ENCODE measurements around the gene WDR64.
A peak's percentile ranks its signal among the peaks of the same experiment; 100 is the strongest.

WDR64 gene

DNA sequence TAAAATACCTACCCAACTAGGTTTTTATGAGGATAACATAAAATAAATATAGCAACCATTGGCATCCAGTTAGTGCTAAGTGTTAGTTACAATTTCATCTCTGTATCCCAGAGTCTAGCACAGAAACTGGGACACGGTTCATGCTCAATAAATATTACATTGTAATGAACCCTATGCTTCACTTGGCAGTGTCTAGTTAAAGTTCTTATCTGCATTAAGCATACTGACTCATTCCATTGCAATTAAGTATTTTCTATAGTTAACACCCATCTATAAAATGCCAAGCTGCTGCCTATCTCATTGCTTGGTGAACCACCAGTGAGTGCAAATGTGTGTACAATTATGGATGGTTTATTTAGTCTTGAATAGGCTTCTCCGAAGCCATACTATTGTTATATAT is 27.1 kb upstream of the WDR64 start:
- H3K4me2 ChIP-seq (ENCODE audit: insufficient read depth, low read length) = no peak overlapping the region
- ATAC-seq (ENCODE audit: insufficient read depth, low read depth) = no peak

DNA sequence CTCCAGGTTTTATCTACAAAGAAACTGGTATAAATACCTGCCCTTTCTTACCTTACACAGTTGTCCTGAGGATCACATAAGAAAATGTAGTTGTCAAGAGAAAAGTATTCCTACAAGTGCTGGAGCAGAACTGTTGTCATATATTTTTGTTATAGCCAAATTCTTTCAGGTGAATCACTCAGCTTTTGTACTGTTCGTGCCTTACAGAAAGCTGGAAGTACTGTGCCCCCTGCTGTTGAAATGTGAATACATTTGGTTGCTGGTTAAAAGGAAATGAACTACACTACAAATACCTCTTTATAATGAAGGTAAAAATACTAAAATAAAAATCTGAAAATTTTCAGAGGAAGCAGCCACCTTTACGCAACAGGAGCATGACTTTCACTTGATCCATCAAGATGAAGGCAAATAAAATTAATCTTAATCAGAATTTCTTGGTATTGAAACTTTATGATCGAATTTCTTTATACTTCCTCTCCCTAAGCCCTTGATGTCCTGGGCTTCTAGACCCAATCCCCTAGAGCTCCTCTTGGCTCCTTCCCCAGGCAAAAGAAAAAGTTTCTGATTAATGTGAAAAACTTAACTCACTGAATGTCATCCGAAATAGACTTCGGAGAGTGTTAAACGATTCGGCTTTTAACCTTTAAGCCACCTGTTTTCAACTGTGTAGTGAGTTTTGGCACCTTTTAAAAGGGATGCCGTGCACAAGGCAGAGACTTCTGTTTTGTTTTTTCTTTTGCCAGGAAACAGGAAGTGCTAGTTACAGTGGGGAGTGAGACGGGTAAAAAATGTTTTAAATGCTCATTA is 24.4 kb upstream of the WDR64 start:
- DNase-seq = peak; percentile 13
- Histone ChIP-seq H3K4me2 (ENCODE audit: insufficient read depth, low read length) (no peak overlapping the region), H3K4me3 (ENCODE audit: low read depth in 1 of 2, low read length in 2 of 2) (no peak overlapping the region), H3K9me3 (ENCODE audit: insufficient read depth, low read length, severe bottlenecking) (no peaks in the 10 kb centered on the region), H3K9ac (ENCODE audit: low read depth, low read length) (no peak overlapping the region), H3K36me3 (ENCODE audit: insufficient read depth, low read length) (0 out of 2 replicates have a peak, but pooled peaks cover 12% of the 10 kb centered on the region), H2AFZ (ENCODE audit: low read depth, low read length) (no peak overlapping the region), H3K27me3 (ENCODE audit: insufficient read depth, low read length, poor library complexity) (no peaks in the 10 kb centered on the region), H3K4me1 (ENCODE audit: insufficient read depth, low read length) (0 out of 2 replicates have a peak, but pooled peaks cover 6% of the 10 kb centered on the region), H3K79me2 (ENCODE audit: insufficient read depth, low read length) (no peaks in the 10 kb centered on the region), H3K27ac (ENCODE audit: low read length) (no peak overlapping the region), H4K20me1 (ENCODE audit: insufficient read depth, low read length) (peaks cover 3% of the 10 kb centered on the region; the same call in 1 of the 2 replicates)
- peak; percentile 71 for ATAC-seq (ENCODE audit: insufficient read depth, low read depth)
- TF ChIP-seq, protein P1, sequence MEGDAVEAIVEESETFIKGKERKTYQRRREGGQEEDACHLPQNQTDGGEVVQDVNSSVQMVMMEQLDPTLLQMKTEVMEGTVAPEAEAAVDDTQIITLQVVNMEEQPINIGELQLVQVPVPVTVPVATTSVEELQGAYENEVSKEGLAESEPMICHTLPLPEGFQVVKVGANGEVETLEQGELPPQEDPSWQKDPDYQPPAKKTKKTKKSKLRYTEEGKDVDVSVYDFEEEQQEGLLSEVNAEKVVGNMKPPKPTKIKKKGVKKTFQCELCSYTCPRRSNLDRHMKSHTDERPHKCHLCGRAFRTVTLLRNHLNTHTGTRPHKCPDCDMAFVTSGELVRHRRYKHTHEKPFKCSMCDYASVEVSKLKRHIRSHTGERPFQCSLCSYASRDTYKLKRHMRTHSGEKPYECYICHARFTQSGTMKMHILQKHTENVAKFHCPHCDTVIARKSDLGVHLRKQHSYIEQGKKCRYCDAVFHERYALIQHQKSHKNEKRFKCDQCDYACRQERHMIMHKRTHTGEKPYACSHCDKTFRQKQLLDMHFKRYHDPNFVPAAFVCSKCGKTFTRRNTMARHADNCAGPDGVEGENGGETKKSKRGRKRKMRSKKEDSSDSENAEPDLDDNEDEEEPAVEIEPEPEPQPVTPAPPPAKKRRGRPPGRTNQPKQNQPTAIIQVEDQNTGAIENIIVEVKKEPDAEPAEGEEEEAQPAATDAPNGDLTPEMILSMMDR (IDR thresholded peaks at IDR 0.05; ENCODE audit: borderline replicate concordance, extremely low read depth, low read length, poor library complexity, severe bottlenecking) = peak; percentile 56
- TF ChIP-seq EZH2 (IDR thresholded peaks at IDR 0.05; ENCODE audit: borderline replicate concordance, low read depth, low read length, severe bottlenecking) = no peak

More for the DNA sequence above, 27.1 kb upstream of the WDR64 start:
- Histone ChIP-seq H3K27ac (ENCODE audit: low read length) (no peak overlapping the region), H2AFZ (ENCODE audit: low read depth, low read length) (no peak overlapping the region), H3K4me3 (ENCODE audit: low read depth in 1 of 2, low read length in 2 of 2) (no peak overlapping the region), H4K20me1 (ENCODE audit: insufficient read depth, low read length) (no peaks in the 10 kb centered on the region; the same call in 1 of the 2 replicates), H3K27me3 (ENCODE audit: insufficient read depth, low read length, poor library complexity) (no peaks in the 10 kb centered on the region), H3K79me2 (ENCODE audit: insufficient read depth, low read length) (no peaks in the 10 kb centered on the region), H3K4me1 (ENCODE audit: insufficient read depth, low read length) (0 out of 2 replicates have a peak, but pooled peaks cover 6% of the 10 kb centered on the region), H3K9ac (ENCODE audit: low read depth, low read length) (no peak overlapping the region), H3K9me3 (ENCODE audit: insufficient read depth, low read length, severe bottlenecking) (no peaks in the 10 kb centered on the region), H3K36me3 (ENCODE audit: insufficient read depth, low read length) (0 out of 2 replicates have a peak, but pooled peaks cover 5% of the 10 kb centered on the region)
- DNase-seq = no peak
- TF ChIP-seq EZH2 (IDR thresholded peaks at IDR 0.05; ENCODE audit: borderline replicate concordance, low read depth, low read length, severe bottlenecking) = no peak
- TF ChIP-seq, protein P1 (IDR thresholded peaks at IDR 0.05; ENCODE audit: borderline replicate concordance, extremely low read depth, low read length, poor library complexity, severe bottlenecking) = no peak

DNA sequence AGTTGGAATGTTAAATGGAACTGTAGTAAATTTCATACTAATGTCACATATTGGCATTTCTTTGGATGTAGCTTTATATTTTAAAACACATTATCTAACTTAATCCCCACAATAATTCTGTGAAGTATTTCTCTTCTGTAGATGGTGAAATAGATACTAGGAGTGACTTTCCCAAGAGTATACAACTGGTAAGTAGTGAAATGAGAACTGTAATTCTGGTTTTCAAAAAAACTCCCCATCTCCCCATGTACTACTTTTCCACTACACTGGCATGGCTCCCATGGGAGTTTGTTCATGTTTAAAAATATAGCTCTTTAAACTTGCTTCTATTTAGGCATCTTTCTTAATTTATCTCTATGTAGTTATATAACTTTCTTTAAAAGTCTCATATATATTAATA is 22.1 kb upstream of the WDR64 start:
- peaks cover 3% of the 10 kb centered on the region; the same call in 1 of the 2 replicates for H4K20me1 ChIP-seq (ENCODE audit: insufficient read depth, low read length)
- H3K4me1 ChIP-seq (ENCODE audit: insufficient read depth, low read length) = 0 out of 2 replicates have a peak, but pooled peaks cover 6% of the 10 kb centered on the region
- no peak overlapping the region for H3K27ac ChIP-seq (ENCODE audit: low read length)
- H3K79me2 ChIP-seq (ENCODE audit: insufficient read depth, low read length) = peaks cover 11% of the 10 kb centered on the region
- no peak for ATAC-seq (ENCODE audit: insufficient read depth, low read depth)
- H3K4me2 ChIP-seq (ENCODE audit: insufficient read depth, low read length) = no peak overlapping the region
- no peak overlapping the region for H3K4me3 ChIP-seq (ENCODE audit: low read depth in 1 of 2, low read length in 2 of 2)
- H3K9me3 ChIP-seq (ENCODE audit: insufficient read depth, low read length, severe bottlenecking) = no peaks in the 10 kb centered on the region
- DNase-seq = no peak
- H3K27me3 ChIP-seq (ENCODE audit: insufficient read depth, low read length, poor library complexity) = no peaks in the 10 kb centered on the region
- H2AFZ ChIP-seq (ENCODE audit: low read depth, low read length) = no peak overlapping the region
- TF ChIP-seq EZH2 (IDR thresholded peaks at IDR 0.05; ENCODE audit: borderline replicate concordance, low read depth, low read length, severe bottlenecking) = no peak
- no peak overlapping the region for H3K9ac ChIP-seq (ENCODE audit: low read depth, low read length)
- H3K36me3 ChIP-seq (ENCODE audit: insufficient read depth, low read length) = peaks cover 29% of the 10 kb centered on the region

DNA sequence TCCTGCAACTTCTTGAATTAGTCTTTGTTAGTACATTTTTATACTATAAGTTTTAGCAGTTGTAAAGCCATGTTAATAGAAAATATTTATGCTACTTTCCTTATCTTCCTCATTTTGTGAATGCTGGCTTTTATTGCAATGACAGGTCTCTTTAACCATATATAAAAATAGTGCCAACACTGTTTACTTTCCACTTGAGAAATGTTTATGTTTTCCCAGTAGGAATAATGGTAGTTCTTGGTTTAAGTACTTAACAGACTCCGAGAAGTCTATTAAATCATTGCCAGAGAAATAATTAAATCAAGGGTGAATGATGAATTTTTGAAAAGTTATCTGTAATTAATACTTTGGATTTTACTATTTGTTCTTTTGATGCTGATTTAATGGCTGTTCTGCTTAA is 21.6 kb upstream of the WDR64 start:
- no peaks in the 10 kb centered on the region for H3K27me3 ChIP-seq (ENCODE audit: insufficient read depth, low read length, poor library complexity)
- TF ChIP-seq EZH2 (IDR thresholded peaks at IDR 0.05; ENCODE audit: borderline replicate concordance, low read depth, low read length, severe bottlenecking) = no peak
- TF ChIP-seq, protein P1 (IDR thresholded peaks at IDR 0.05; ENCODE audit: borderline replicate concordance, extremely low read depth, low read length, poor library complexity, severe bottlenecking) = no peak
- no peak overlapping the region for H2AFZ ChIP-seq (ENCODE audit: low read depth, low read length)
- peaks cover 5% of the 10 kb centered on the region; the same call in 1 of the 2 replicates for H4K20me1 ChIP-seq (ENCODE audit: insufficient read depth, low read length)
- peaks cover 34% of the 10 kb centered on the region for H3K36me3 ChIP-seq (ENCODE audit: insufficient read depth, low read length)
- no peaks in the 10 kb centered on the region for H3K9me3 ChIP-seq (ENCODE audit: insufficient read depth, low read length, severe bottlenecking)
- no peak overlapping the region for H3K4me3 ChIP-seq (ENCODE audit: low read depth in 1 of 2, low read length in 2 of 2)
- no peak overlapping the region for H3K27ac ChIP-seq (ENCODE audit: low read length)
- no peak overlapping the region for H3K9ac ChIP-seq (ENCODE audit: low read depth, low read length)
- H3K4me2 ChIP-seq (ENCODE audit: insufficient read depth, low read length) = no peak overlapping the region
- ATAC-seq (ENCODE audit: insufficient read depth, low read depth) (no peak), DNase-seq (no peak)
- peaks cover 15% of the 10 kb centered on the region for H3K79me2 ChIP-seq (ENCODE audit: insufficient read depth, low read length)
- peaks cover 9% of the 10 kb centered on the region; the same call in 1 of the 2 replicates for H3K4me1 ChIP-seq (ENCODE audit: insufficient read depth, low read length)
